HEK293 (cell line): Measurements from ENCODE around the gene PANK3.

Experiments
- CTCF ChIA-PET: fragments of 350-600 bp; formaldehyde crosslinking; extraction: SDS; loops from one replicate; lab custom pipeline; 2021; ENCODE audit warnings: antibody characterized with exemption; lab: Yijun Ruan, JAX
- POLR2A ChIA-PET: fragments of 300-600 bp; formaldehyde crosslinking; extraction: SDS; loops from one replicate; lab custom pipeline; 2020; ENCODE audit warnings: antibody characterized with exemption, inconsistent platforms; lab: Yijun Ruan, JAX
- H3K27ac ChIP-seq: fragments of 200-500 bp; sonication (Bioruptor generic); 2 replicates; pipeline ENCODE4 v1.5.1; 2014; ENCODE audit warnings: low read depth, low read length, control low read depth, inconsistent platforms; ENCODE audit errors: extremely low read depth
- H3K36me3 ChIP-seq, 2 experiments: fragments of 200-500 bp in 1 of 2; sonication (Bioruptor generic) in 1 of 2; 1 replicate in 1 of 2; 2 replicates in 1 of 2; pipeline ENCODE4 v1.5.1; 2014 to 2017; ENCODE audit warnings: inconsistent platforms in 2 of 2, low read length in 2 of 2; ENCODE audit not compliant: control insufficient read depth in 2 of 2, insufficient read depth in 1 of 2
- H3K4me1 ChIP-seq: fragments of 200-500 bp; sonication (Bioruptor generic); 2 replicates; pipeline ENCODE4 v1.5.1; 2014; ENCODE audit warnings: mild to moderate bottlenecking, low read length, inconsistent platforms; ENCODE audit not compliant: control insufficient read depth, insufficient read depth
- H3K4me3 ChIP-seq: 2 replicates; pipeline ENCODE4 v1.5.1; 2011; ENCODE audit warnings: low read depth, mild to moderate bottlenecking, control low read depth, low read length, moderate library complexity
- H3K9me3 ChIP-seq: fragments of 200-500 bp; sonication (Bioruptor generic); 2 replicates; pipeline ENCODE4 v1.5.1; 2014; ENCODE audit warnings: low read depth, low read length, inconsistent platforms; ENCODE audit not compliant: control insufficient read depth, insufficient read depth
- EGR2 ChIP-seq: fragments of 450-650 bp; formaldehyde crosslinking; IDR thresholded peaks from 2 replicates; pipeline ENCODE4 v1.5.1; 2016; ENCODE audit warnings: low read depth, missing biosample characterization, missing genetic modification characterization
- KLF1 ChIP-seq: fragments of 450-650 bp; formaldehyde crosslinking; IDR thresholded peaks from 2 replicates; pipeline ENCODE4 v1.5.1; 2016; ENCODE audit warnings: missing biosample characterization, missing genetic modification characterization
- SP3 ChIP-seq: fragments of 450-650 bp; formaldehyde crosslinking; IDR thresholded peaks from 2 replicates; pipeline ENCODE4 v1.5.1; 2016; ENCODE audit warnings: missing biosample characterization, missing genetic modification characterization
- YY1 ChIP-seq: fragments of 450-650 bp; formaldehyde crosslinking; IDR thresholded peaks from 2 replicates; pipeline ENCODE4 v1.5.1; 2018; ENCODE audit warnings: missing biosample characterization, missing genetic modification characterization
- ZBTB7A ChIP-seq: fragments of 450-650 bp; formaldehyde crosslinking; IDR thresholded peaks from 2 replicates; pipeline ENCODE4 v1.5.1; 2016; ENCODE audit warnings: low read depth, missing biosample characterization, missing genetic modification characterization
- ZFHX2 ChIP-seq: fragments of 450-650 bp; formaldehyde crosslinking; conservative IDR thresholded peaks from 2 replicates; pipeline ENCODE4 v1.5.1; 2016; ENCODE audit warnings: missing biosample characterization, missing genetic modification characterization
- ZFP69B ChIP-seq: fragments of 450-650 bp; formaldehyde crosslinking; IDR thresholded peaks from 2 replicates; pipeline ENCODE4 v1.5.1; 2016; ENCODE audit warnings: missing biosample characterization, missing genetic modification characterization
- ZNF114 ChIP-seq: fragments of 450-650 bp; formaldehyde crosslinking; IDR thresholded peaks from 2 replicates; pipeline ENCODE4 v1.5.0; 2017; ENCODE audit warnings: missing biosample characterization, missing genetic modification characterization
- ZNF202 ChIP-seq: fragments of 450-650 bp; formaldehyde crosslinking; IDR thresholded peaks from 2 replicates; pipeline ENCODE4 v1.5.1; 2016; ENCODE audit warnings: missing biosample characterization, missing genetic modification characterization, borderline replicate concordance
- ZNF274 ChIP-seq, 2 experiments: fragments of 200-500 bp in 1 of 2; fragments of 450-650 bp in 1 of 2; sonication (Bioruptor generic) in 1 of 2; formaldehyde crosslinking in 1 of 2; IDR thresholded peaks; 2 replicates each; pipeline versions ENCODE4 v1.5.1 to v1.6.1; 2014 to 2016; ENCODE audit warnings: borderline replicate concordance in 1 of 2, inconsistent platforms in 1 of 2, low read length in 1 of 2, missing biosample characterization in 1 of 2, missing genetic modification characterization in 1 of 2
- ZNF292 ChIP-seq: fragments of 450-650 bp; formaldehyde crosslinking; IDR thresholded peaks from 2 replicates; pipeline ENCODE4 v1.5.1; 2016; ENCODE audit warnings: low read depth, missing biosample characterization, missing genetic modification characterization, borderline replicate concordance
- ZNF335 ChIP-seq: fragments of 450-650 bp; formaldehyde crosslinking; conservative IDR thresholded peaks from 2 replicates; pipeline ENCODE4 v1.5.1; 2016; ENCODE audit warnings: missing biosample characterization, missing genetic modification characterization
- ZNF341 ChIP-seq: fragments of 450-650 bp; formaldehyde crosslinking; IDR thresholded peaks from 2 replicates; pipeline ENCODE4; 2016; ENCODE audit warnings: low read depth, missing biosample characterization, missing genetic modification characterization
- ZNF529 ChIP-seq: fragments of 450-650 bp; formaldehyde crosslinking; IDR thresholded peaks from 2 replicates; pipeline ENCODE4 v1.5.1; 2017; ENCODE audit warnings: missing genetic modification characterization, missing biosample characterization; ENCODE audit not compliant: insufficient replicate concordance
- ZNF621 ChIP-seq: fragments of 450-650 bp; formaldehyde crosslinking; IDR thresholded peaks from 2 replicates; pipeline ENCODE4 v1.5.1; 2017; ENCODE audit warnings: missing biosample characterization, missing genetic modification characterization
- ZNF626 ChIP-seq: fragments of 450-650 bp; sonication (Bioruptor Pico); formaldehyde crosslinking; IDR thresholded peaks from 2 replicates; pipeline ENCODE4 v1.5.1; 2018; ENCODE audit warnings: missing biosample characterization, missing genetic modification characterization, inconsistent platforms
- ZNF701 ChIP-seq: fragments of 450-650 bp; formaldehyde crosslinking; IDR thresholded peaks from 2 replicates; pipeline ENCODE4 v1.5.1; 2016; ENCODE audit warnings: missing biosample characterization, missing genetic modification characterization
- ZNF747 ChIP-seq: fragments of 450-650 bp; formaldehyde crosslinking; IDR thresholded peaks from 2 replicates; pipeline ENCODE4 v1.5.1; 2016; ENCODE audit warnings: missing biosample characterization, missing genetic modification characterization
- ZNF777 ChIP-seq: fragments of 450-650 bp; formaldehyde crosslinking; IDR thresholded peaks from 2 replicates; pipeline ENCODE4 v1.5.1; 2017; ENCODE audit warnings: missing biosample characterization, missing genetic modification characterization, borderline replicate concordance
- ZNF791 ChIP-seq: fragments of 450-650 bp; formaldehyde crosslinking; IDR thresholded peaks from 2 replicates; pipeline ENCODE4 v1.5.1; 2016; ENCODE audit warnings: missing biosample characterization, missing genetic modification characterization
- ZNF837 ChIP-seq: fragments of 450-650 bp; formaldehyde crosslinking; IDR thresholded peaks from 2 replicates; pipeline ENCODE4 v1.5.1; 2016; ENCODE audit warnings: missing biosample characterization, missing genetic modification characterization
- TF ChIP-seq, protein P1 (sequence below): fragments of 450-650 bp; formaldehyde crosslinking; IDR thresholded peaks from 2 replicates; pipeline ENCODE4 v1.5.1; 2016; ENCODE audit warnings: missing biosample characterization, missing genetic modification characterization
- TF ChIP-seq, protein P2 (sequence below): fragments of 450-650 bp; formaldehyde crosslinking; optimal IDR thresholded peaks from 2 replicates; pipeline ENCODE3; 2016; ENCODE audit warnings: missing biosample characterization, mild to moderate bottlenecking, missing genetic modification characterization

The PANK3 gene

DNA sequence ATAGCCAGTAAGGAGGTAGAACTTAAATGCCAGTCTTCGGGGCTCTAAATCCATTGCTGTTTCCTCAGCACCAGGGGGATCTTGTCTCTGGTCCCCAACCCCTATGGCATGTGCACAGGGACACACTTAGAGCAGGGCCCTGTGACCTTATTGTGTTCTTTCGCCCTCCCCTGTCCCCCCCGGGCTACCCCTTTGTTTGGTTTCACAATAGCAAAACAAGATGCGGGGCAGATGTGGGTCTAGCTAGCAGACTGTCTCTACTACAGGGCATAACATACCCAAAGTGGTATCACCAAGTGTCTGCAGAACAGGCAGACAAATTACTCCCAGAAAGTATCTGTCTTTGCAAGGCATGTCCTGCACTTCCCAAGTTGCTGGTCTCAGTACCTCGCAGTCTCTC, 48.0 kb downstream of the PANK3 start (continued):
- TF ChIP-seq, protein P1, sequence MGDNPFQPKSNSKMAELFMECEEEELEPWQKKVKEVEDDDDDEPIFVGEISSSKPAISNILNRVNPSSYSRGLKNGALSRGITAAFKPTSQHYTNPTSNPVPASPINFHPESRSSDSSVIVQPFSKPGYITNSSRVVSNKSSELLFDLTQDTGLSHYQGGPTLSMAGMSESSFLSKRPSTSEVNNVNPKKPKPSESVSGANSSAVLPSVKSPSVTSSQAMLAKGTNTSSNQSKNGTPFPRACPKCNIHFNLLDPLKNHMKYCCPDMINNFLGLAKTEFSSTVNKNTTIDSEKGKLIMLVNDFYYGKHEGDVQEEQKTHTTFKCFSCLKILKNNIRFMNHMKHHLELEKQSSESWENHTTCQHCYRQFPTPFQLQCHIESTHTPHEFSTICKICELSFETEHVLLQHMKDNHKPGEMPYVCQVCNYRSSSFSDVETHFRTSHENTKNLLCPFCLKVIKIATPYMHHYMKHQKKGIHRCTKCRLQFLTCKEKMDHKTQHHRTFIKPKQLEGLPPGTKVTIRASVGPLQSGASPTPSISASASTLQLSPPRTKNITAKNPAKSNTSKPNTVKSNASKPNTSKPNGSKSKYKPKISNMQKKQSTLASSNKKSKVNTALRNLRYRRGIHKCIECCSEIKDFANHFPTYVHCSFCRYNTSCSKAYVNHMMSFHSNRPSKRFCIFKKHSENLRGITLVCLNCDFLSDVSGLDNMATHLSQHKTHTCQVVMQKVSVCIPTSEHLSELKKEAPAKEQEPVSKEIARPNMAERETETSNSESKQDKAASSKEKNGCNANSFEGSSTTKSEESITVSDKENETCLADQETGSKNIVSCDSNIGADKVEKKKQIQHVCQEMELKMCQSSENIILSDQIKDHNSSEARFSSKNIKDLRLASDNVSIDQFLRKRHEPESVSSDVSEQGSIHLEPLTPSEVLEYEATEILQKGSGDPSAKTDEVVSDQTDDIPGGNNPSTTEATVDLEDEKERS: no peak
- TF ChIP-seq ZNF626 (no peak), ZNF274 (IDR thresholded peaks at IDR 0.05; ENCODE audit: low read length) (no peak), ZNF274 (tag by site-specific recombination; IDR thresholded peaks at IDR 0.05; ENCODE audit: borderline replicate concordance) (no peak)

DNA sequence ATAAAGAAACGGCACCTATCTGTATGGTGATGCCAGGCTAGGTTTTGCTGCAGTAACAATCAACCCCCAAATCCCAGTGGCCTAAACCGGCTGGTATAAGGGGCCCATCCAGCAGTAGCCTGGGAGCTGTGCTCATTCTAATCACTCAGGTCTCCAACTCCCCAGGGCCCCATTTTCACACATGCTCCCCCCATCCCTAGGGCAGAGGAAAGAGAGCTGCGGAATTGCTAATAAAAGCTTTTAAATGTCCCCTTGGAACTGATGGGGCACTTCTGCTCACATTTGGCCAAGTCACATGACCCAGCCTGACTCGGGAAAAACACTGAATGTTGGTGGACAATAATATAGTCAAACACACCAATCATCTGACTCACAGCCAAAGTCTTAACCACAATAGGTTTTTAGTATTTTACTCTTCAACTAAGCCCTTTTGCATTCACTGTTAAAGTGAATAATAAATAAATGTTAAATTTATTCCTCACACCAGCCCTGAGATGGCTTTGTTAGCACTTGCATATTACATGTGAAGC, 48.5 kb downstream of the PANK3 start:
- TF ChIP-seq ZNF292 (tag by site-specific recombination) (no peak), ZBTB7A (tag by site-specific recombination) (no peak), ZNF701 (tag by site-specific recombination) (no peak), ZNF837 (tag by site-specific recombination) (no peak), ZNF621 (tag by site-specific recombination) (no peak), ZNF529 (tag by site-specific recombination) (no peak), ZNF791 (tag by site-specific recombination) (no peak), EGR2 (tag by site-specific recombination) (no peak), ZFP69B (no peak), ZNF777 (tag by site-specific recombination) (no peak)
- no peaks in the 10 kb centered on the region for H3K36me3 ChIP-seq
- no peak overlapping the region for H3K4me3 ChIP-seq
- H3K9me3 ChIP-seq: no peaks in the 10 kb centered on the region
- ChIA-PET CTCF (no interaction called here), POLR2A (no interaction called here)
- H3K27ac ChIP-seq: no peak overlapping the region
- H3K4me1 ChIP-seq: no peaks in the 10 kb centered on the region

DNA sequence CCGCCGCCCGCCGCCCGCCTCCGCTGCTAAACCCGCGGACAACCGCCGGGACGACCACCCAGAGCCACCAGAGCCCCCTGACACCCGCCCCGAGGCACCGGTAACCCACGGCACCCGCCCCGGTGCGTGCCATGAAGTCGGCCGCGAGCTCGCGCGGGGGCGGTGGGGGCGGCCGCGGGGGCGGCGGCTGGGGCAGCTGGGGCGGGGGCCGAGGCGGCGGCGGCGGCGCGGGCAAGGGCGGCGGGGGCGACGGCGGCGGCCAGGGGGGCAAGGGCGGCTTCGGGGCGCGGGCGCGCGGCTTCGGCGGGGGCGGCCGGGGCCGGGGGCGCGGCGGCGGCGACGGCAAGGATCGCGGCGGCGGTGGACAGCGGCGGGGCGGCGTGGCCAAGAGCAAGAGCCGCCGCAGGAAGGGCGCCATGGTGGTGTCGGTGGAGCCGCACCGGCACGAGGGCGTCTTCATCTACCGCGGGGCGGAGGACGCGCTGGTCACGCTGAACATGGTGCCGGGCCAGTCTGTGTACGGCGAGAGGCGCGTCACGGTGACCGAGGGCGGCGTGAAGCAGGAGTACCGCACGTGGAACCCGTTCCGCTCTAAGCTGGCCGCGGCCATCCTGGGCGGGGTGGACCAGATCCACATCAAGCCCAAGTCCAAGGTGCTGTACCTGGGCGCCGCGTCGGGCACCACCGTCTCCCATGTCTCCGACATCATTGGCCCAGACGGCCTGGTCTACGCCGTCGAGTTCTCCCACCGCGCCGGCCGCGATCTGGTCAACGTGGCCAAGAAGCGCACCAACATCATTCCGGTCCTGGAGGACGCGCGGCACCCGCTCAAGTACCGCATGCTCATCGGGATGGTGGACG, 49.6 kb downstream of the PANK3 start:
- POLR2A ChIA-PET: no interaction called here
- no peak overlapping the region for H3K27ac ChIP-seq
- no peaks in the 10 kb centered on the region for H3K9me3 ChIP-seq
- no peaks in the 10 kb centered on the region for H3K4me1 ChIP-seq
- CTCF ChIA-PET: no interaction called here
- no peaks in the 10 kb centered on the region for H3K36me3 ChIP-seq
- H3K4me3 ChIP-seq: peak overlapping the region; percentile 39
- peak; percentile 22 for TF ChIP-seq ZFHX2 (tag by site-specific recombination)
- TF ChIP-seq ZNF114: no peak
- TF ChIP-seq SP3: no peak
- 0 out of 2 replicates have a peak, but pooled peaks have one; percentile 21 for TF ChIP-seq KLF1 (tag by site-specific recombination)
- 0 out of 2 replicates have a peak, but pooled peaks have one; percentile 27 for TF ChIP-seq ZNF202 (tag by site-specific recombination)
- TF ChIP-seq ZNF747: no peak
- no peak for TF ChIP-seq YY1
- TF ChIP-seq, protein P2, sequence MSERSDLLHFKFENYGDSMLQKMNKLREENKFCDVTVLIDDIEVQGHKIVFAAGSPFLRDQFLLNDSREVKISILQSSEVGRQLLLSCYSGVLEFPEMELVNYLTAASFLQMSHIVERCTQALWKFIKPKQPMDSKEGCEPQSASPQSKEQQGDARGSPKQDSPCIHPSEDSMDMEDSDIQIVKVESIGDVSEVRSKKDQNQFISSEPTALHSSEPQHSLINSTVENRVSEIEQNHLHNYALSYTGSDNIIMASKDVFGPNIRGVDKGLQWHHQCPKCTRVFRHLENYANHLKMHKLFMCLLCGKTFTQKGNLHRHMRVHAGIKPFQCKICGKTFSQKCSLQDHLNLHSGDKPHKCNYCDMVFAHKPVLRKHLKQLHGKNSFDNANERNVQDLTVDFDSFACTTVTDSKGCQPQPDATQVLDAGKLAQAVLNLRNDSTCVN (tag by site-specific recombination): peak; percentile 30
- peak; percentile 42; the same call in 1 of the 2 replicates for TF ChIP-seq ZNF341
- TF ChIP-seq ZNF335 (tag by site-specific recombination): peak; percentile 2; the same call in 1 of the 2 replicates
- TF ChIP-seq, all 188 proteins: peak for 6
